Caco-2 (cell line): Measurements from ENCODE around the gene CCS. TPM values are rescaled to one million over a fixed set of nuclear protein-coding genes. Genes with fewer than 3 reads are reported as not detected.

Experiments used
- BruUV-seq: library from RNA; stranded (reverse); fragments of 400-500 nt; replicated peaks from 2 replicates; lab custom pipeline; 2021; lab: Mats Ljungman, UMichigan
- CTCF ChIA-PET: fragments of 300-600 bp; sonication (Branson Sonifier 250); formaldehyde crosslinking; loops from one replicate; lab custom pipeline; 2022; ENCODE audit warnings: antibody characterized with exemption; lab: Charles Lee
- POLR2A ChIA-PET: fragments of 300-600 bp; sonication (Branson Sonifier 250); formaldehyde crosslinking; loops from one replicate; lab custom pipeline; 2022; ENCODE audit warnings: antibody characterized with exemption; lab: Charles Lee
- DNase-seq, 2 experiments: peaks; one replicate each; pipeline versions ENCODE4 v3.0.0 to v3.0.0-alpha.2; 2020 to 2022
- H3K27me3 ChIP-seq: replicated peaks from 2 replicates; pipeline ENCODE4 v1.6.0; 2011; ENCODE audit warnings: low read length; ENCODE audit not compliant: control insufficient read depth, insufficient read depth
- H3K36me3 ChIP-seq: 2 replicates; pipeline ENCODE4 v1.5.1; 2011; ENCODE audit warnings: low read length; ENCODE audit not compliant: control insufficient read depth, insufficient read depth
- H3K4me1 ChIP-seq: fragments of 250-450 bp; sonication (Bioruptor Pico); 2 replicates; pipeline ENCODE4 v1.5.1; 2020; ENCODE audit warnings: mild to moderate bottlenecking
- H3K4me3 ChIP-seq: 2 replicates; pipeline ENCODE4 v1.5.1; 2011; ENCODE audit warnings: low read depth, mild to moderate bottlenecking, control low read depth, low read length
- H3K9me3 ChIP-seq: fragments of 250-450 bp; sonication (Bioruptor Pico); 2 replicates; pipeline ENCODE4 v1.5.1; 2020; ENCODE audit warnings: mild to moderate bottlenecking, moderate library complexity
- H3K27ac Mint-ChIP-seq: one replicate; pipeline ENCODE4 v1.8.0; 2022; ENCODE audit warnings: mixed read lengths; ENCODE audit not compliant: unreplicated experiment
- H3K27me3 Mint-ChIP-seq: one replicate; pipeline ENCODE4 v1.8.0; 2022; ENCODE audit warnings: mixed read lengths; ENCODE audit not compliant: insufficient read depth, unreplicated experiment
- H3K36me3 Mint-ChIP-seq: one replicate; pipeline ENCODE4 v1.8.0; 2022; ENCODE audit warnings: mild to moderate bottlenecking, mixed read lengths; ENCODE audit not compliant: insufficient read depth, unreplicated experiment
- H3K4me1 Mint-ChIP-seq: one replicate; pipeline ENCODE4 v1.8.0; 2022; ENCODE audit warnings: low read depth, mixed read lengths; ENCODE audit not compliant: unreplicated experiment
- H3K4me3 Mint-ChIP-seq: one replicate; pipeline ENCODE4 v1.8.0; 2022; ENCODE audit warnings: mild to moderate bottlenecking, moderate library complexity, mixed read lengths; ENCODE audit not compliant: unreplicated experiment
- H3K9me3 Mint-ChIP-seq: one replicate; pipeline ENCODE4 v1.8.0; 2022; ENCODE audit warnings: mixed read lengths; ENCODE audit not compliant: unreplicated experiment
- CTCF ChIP-seq, 2 experiments: fragments of 200-600 bp in 1 of 2; IDR thresholded peaks; 1 replicate in 1 of 2; 2 replicates in 1 of 2; pipeline versions ENCODE4 v1.5.1 to v1.8.0; 2011 to 2022; ENCODE audit warnings: antibody characterized with exemption in 1 of 2, control low read depth in 1 of 2, inconsistent platforms in 1 of 2, low read depth in 1 of 2, low read length in 1 of 2, mild to moderate bottlenecking in 1 of 2, moderate library complexity in 1 of 2; ENCODE audit not compliant: insufficient read depth in 1 of 2, severe bottlenecking in 1 of 2, unreplicated experiment in 1 of 2
- intact Hi-C: fragments of 100-400 bp; cut with micrococcal nuclease; formaldehyde crosslinking; loops from one replicate; pipeline ENCODE4 v1.10.0; 2022; ENCODE audit not compliant: unreplicated experiment
- total RNA-seq: library from RNA; stranded (reverse); gene quantifications from 2 replicates; pipeline ENCODE4 v1.2.3, GENCODE V29; 2022

CCS gene
- total RNA-seq, 1 experiment from 2014 or later, result 52.9 TPM

GRCh38 chr11:66619080-66619554 lies 26.1 kb downstream of the CCS start:
- Mint-ChIP-seq H3K9me3 (no peaks in the 10 kb centered on the region), H3K4me1 (peaks cover 25% of the 10 kb centered on the region), H3K4me3 (peak overlapping the region; percentile 94), H3K27ac (peak overlapping the region; percentile 99), H3K36me3 (peaks cover 84% of the 10 kb centered on the region), H3K27me3 (no peaks in the 10 kb centered on the region)
- BruUV-seq, result no TSS peak
- ChIA-PET CTCF (interaction anchor here (1.3 to 1.4 kb wide), 2 partner anchors 19 to 59 kb away, joined by 7 to 10 read pairs; partner anchors contain the start of genes RBM4 and RBM4B), POLR2A (interaction anchor here (0.5 to 1.5 kb wide), 5 partner anchors 14 to 153 kb away, joined by 3 to 11 read pairs (median 4); partner anchors contain the start of genes ACTN3, PELI3, RBM4 and ZDHHC24)
- intact Hi-C loops, result loop anchor here (5.0 kb wide), 1 partner anchor 72 kb away; the partner anchor contains the start of genes ACTN3 and ZDHHC24
- Histone ChIP-seq H3K4me1 (peaks cover 17% of the 10 kb centered on the region), H3K4me3 (no peak overlapping the region; the same call in 1 of the 2 replicates), H3K9me3 (no peaks in the 10 kb centered on the region), H3K27me3 (no peaks in the 10 kb centered on the region), H3K36me3 (0 out of 2 replicates have a peak, but pooled peaks cover 2% of the 10 kb centered on the region)
- TF ChIP-seq CTCF (IDR thresholded peaks at IDR 0.05; ENCODE audit: insufficient read depth in 1 of 2, low read depth in 1 of 2, low read length in 1 of 2, severe bottlenecking in 1 of 2, unreplicated experiment in 1 of 2), result no peak
- no peak for DNase-seq

- Histone ChIP-seq H3K9me3 (no peaks in the 10 kb centered on the region), H3K4me1 (no peaks in the 10 kb centered on the region), H3K36me3 (peaks cover 19% of the 10 kb centered on the region), H3K4me3 (no peak overlapping the region), H3K27me3 (no peaks in the 10 kb centered on the region)
- H3K36me3 Mint-ChIP-seq, result peaks cover 99% of the 10 kb centered on the region
- peaks cover 6% of the 10 kb centered on the region for H3K4me1 Mint-ChIP-seq
- H3K9me3 Mint-ChIP-seq, result no peaks in the 10 kb centered on the region
- no peaks in the 10 kb centered on the region for H3K27me3 Mint-ChIP-seq
- CTCF ChIA-PET, result interaction anchor here (0.6 kb wide), 1 partner anchor 290 kb away, joined by 4 read pairs; no protein-coding TSS in a partner anchor
- BruUV-seq, result no TSS peak
- no peak for TF ChIP-seq CTCF (IDR thresholded peaks at IDR 0.05; ENCODE audit: insufficient read depth in 1 of 2, low read depth in 1 of 2, low read length in 1 of 2, severe bottlenecking in 1 of 2, unreplicated experiment in 1 of 2)
- DNase-seq, result no peak
- intact Hi-C loops, result no loop called here
- POLR2A ChIA-PET, result interaction anchor here (2.2 to 2.3 kb wide), 2 partner anchors 8 to 14 kb away, joined by 14 to 17 read pairs; partner anchors contain the start of genes RBM14 and RBM4
- no peak overlapping the region for H3K27ac Mint-ChIP-seq
- H3K4me3 Mint-ChIP-seq, result no peak overlapping the region
Observed at GRCh38 chr11:66624450-66624849, 31.5 kb downstream of the CCS start.

- Histone ChIP-seq H3K4me3 (no peak overlapping the region), H3K4me1 (no peaks in the 10 kb centered on the region), H3K9me3 (no peaks in the 10 kb centered on the region), H3K27me3 (no peaks in the 10 kb centered on the region), H3K36me3 (peaks cover 23% of the 10 kb centered on the region)
- POLR2A ChIA-PET, result interaction anchor here (0.6 to 2.3 kb wide), 3 partner anchors 9 to 49 kb away, joined by 4 to 17 read pairs (median 14); partner anchors contain the start of genes RBM14 and RBM4
- H3K27ac Mint-ChIP-seq, result no peak overlapping the region
- DNase-seq, result no peak
- CTCF ChIA-PET, result no interaction called here
- no peak for TF ChIP-seq CTCF (IDR thresholded peaks at IDR 0.05; ENCODE audit: insufficient read depth in 1 of 2, low read depth in 1 of 2, low read length in 1 of 2, severe bottlenecking in 1 of 2, unreplicated experiment in 1 of 2)
- intact Hi-C loops, result no loop called here
- peaks cover under 1% of the 10 kb centered on the region for H3K4me1 Mint-ChIP-seq
- H3K9me3 Mint-ChIP-seq, result no peaks in the 10 kb centered on the region
- peaks cover 99% of the 10 kb centered on the region for H3K36me3 Mint-ChIP-seq
- no TSS peak for BruUV-seq
- no peaks in the 10 kb centered on the region for H3K27me3 Mint-ChIP-seq
- no peak overlapping the region for H3K4me3 Mint-ChIP-seq
Observed at GRCh38 chr11:66625041-66625751, 32.2 kb downstream of the CCS start.
